Muscle of back (tissue), 11 donors: ENCODE data around the gene GRP. TPM values are rescaled to one million over a fixed set of nuclear protein-coding genes. Genes with fewer than 3 reads are reported as not detected.

ENCODE experiments used
- DNase-seq, 3 donors: peaks; one replicate each; pipeline versions ENCODE4 v3.0.0 to v3.0.0-alpha.2; 2013
- polyA plus RNA-seq, 10 donors: library from polyadenylated mRNA; unstranded; fragments of 120-200 nt; gene quantifications; one replicate each; pipeline ENCODE4 v1.2.1, GENCODE V29; 2013; ENCODE audit not compliant: insufficient read length in 10 of 10

GRP gene
- polyA plus RNA-seq, 10 donors, result 0.43 to 25.6 (median 1.2) TPM; not detected in 6

DNA sequence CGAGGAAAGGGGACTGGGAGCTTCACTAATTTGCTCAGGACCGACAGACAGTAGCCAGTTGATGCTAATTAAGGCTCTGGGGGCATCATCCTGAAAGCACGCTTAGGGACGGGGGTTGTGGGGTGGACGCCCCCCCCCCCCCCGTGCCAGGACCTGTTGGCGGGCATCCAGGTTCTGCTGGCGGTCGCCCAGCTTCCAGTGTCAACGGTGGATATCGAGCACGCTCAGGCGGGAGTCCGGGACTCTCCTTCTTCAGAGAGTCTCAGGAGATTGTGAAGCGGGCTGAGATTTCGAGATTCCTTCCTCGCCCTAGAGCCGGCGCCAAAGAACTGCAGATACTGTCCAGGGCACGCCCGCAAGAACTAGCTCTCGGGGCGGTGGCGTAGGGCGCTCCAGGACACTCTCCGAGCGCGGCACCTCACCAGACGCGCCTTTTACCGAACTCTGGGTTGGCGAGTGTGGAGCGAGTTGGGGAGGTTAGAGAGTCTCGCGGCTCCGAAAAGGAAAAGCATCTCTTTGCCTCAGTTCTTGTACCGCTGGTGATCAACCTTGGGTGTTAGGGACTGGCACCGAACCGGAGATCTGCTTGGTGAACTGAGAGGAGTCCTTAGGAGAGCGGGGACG lies 47.7 kb downstream of the GRP start:
- DNase-seq, result peak in 1 of 3 donors; percentile 31

DNA sequence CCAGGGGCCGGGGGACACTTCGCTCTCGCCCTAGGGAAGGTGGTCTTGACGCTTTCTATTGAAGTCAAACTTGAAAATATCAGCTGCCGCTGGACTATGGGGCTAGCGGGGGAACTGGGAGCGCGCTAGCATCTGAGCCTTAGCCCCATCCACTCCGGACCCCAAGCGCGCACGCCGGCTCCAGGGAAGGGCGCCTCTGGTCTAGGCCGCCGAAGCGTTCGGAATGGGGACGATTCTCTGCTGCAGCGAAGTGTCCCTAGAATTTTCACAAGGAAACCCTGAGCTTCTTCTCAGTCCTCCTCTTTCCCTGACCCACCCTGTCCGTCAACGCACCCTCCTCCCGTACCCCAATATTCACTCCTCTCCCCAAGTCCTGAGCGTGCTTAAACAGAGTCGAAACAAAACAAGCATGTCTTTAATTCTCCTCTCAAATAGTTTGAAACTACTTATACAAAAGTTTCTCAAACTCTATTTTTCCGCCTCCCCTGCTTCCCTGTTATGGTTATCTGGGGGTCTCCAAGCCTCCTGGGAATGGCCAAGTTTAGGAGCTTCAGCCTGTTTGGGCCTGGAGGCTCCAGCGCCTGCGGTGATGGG lies 48.3 kb downstream of the GRP start:
- peak in 1 of 3 donors; percentile 26 for DNase-seq

DNA sequence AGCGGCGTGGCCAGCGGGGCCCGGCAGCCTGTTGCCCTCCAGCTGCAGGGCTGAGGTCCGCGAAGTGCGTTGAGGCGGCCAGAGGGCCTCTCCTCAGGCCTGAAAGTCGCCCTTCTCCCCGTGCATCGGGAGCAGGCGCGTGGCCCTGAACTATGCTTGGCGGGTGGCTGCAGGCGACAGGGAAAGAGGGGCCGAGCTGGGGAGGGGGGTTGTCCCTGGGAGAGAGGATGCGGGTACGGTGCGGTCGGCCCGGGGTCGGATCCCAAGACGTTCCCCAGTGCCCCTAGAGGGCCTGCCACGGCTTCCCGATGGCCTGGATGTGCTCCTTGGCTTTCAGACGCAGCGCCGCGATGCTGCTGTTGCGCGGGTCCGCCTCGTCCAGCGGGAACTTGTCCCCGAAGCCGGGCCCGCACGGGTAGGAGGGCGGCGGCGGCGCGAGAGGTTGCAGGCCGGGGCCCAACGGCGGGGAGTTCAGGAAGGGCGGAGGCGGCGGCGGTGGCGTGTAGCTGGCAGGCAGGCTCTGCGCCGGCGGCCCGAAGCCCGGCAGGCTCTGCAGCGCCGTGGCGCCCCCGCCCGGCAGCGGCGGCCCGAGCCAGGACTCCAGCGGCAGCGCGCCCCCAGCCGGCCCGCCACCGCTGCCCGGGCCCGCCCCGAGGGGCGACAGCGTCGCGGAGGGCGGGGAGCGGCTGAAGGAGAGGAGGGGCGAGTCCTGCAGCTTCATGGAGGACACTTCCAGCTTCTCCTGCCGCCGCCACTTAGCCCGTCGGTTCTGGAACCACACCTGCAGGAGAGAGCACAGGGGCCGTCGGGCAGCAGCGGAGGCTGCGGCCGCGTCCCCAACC lies 49.0 kb downstream of the GRP start:
- peak in 1 of 3 donors; percentile 61 for DNase-seq

DNA sequence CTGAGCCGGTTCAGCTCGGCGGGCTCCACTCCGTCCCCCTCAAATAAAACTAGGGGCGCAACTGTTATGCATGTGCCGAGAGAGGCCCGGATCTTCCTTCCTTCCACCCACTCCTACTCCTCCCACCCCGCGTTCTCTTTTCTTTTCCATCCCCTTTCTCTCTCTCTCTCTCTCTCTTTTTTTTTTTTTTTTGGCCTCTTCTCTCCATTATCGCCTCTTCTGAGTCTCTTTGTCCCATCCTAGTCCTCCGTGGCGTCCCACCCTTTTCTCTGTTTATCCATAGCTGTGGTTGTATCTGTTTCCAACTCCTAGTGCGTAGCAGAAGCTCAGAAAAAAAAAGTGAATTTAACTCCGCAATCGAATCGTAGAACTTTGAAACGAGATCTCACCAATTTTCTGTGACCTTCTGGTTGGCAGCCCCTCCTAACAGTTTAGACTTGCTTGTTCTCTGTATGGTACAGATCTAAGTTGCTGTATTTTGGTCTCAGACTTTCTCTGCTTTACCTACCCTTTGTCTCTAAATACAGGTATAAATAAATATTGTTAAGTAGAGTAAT lies 49.7 kb downstream of the GRP start:
- peak in 1 of 3 donors; percentile 40 for DNase-seq

DNA sequence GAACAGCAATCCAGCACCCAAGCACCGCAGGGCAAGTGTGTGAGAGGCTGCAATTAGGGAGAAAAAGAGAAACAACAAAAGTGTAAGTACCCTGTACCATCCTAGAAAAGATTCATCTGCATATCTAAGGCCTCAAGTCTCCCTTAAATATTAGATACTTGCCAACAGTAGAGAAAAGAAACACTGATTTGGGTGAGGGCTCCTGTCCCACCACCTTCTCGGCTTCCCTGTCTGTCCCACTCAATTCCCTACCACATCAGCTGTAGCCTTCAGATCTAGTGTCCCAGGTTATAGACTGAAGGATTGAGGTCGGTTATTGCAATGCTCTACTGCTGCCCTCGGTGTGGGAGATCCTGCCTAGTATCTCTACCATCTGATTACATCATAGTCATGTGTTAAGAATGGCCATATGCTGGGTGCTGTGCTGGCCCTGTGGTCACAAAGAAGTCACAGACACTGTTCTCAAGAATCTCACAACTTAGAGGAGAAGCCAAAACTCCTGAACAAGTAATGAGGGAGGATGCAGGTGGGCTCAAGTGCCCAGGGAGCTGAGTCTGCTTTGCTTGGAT lies 50.8 kb downstream of the GRP start:
- peak in 1 of 3 donors; percentile 14 for DNase-seq

DNA sequence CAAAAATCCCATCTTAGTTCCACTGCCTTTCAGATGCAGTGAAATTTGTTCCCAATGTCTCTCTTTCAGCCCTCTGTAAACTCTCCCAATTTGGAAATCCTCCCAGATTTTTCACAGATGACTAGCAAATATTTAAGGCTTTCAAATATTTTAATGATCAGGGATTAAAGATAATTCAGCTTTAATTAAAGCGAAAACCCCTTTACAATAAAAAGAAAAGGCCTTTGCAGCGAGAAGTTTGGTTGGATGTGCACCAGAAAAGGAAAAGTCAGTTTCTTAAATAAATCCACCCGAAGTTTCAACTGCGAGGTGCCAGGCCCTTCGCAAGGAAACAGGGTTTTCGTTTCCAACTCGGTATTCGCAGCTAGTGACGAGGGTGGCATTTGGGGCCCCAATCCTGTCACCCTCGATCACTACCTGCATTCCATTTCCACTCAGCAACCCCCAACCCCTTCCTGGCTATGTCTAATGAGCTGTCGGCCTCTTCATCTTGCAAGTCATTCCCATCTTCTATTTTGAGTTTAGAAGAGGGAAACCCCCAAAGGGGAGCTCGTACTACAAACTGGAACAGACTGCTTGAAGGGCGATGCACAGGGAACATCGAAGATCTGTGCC lies 51.8 kb downstream of the GRP start:
- peak in 1 of 3 donors; percentile 49 for DNase-seq

DNA sequence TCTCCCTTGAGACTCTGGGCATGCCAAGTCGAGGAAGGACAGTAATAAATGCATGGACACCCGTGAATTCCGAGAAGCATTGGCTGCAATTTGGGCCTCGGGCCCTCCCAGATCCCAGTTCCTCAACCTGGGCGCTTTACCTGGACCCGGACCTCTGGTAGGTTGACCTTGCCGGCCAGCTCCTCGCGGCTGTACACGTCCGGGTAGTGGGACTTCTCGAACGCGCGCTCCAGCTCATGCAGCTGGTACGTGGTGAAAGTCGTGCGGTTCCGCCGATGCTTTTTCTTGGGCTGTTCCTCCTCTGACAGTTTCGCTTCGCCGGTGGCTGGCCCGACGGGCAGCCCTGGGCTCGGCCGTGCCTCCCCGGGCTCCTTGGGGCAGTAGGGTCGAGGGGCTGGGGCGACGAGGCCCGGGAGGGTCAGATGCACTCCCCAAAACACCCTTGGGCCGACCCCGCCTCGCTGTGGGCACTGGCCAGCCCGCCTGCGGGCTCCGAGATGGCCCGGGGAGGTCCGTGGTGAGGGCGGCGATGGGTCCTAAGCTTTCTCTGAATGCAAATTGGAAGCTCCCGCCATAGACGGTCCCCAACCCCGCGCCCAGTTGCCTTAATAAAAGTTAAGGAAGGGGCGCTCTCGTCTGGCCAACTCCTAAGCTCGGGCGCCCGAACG lies 52.4 kb downstream of the GRP start:
- DNase-seq, result peak in 1 of 3 donors; percentile 40

DNA sequence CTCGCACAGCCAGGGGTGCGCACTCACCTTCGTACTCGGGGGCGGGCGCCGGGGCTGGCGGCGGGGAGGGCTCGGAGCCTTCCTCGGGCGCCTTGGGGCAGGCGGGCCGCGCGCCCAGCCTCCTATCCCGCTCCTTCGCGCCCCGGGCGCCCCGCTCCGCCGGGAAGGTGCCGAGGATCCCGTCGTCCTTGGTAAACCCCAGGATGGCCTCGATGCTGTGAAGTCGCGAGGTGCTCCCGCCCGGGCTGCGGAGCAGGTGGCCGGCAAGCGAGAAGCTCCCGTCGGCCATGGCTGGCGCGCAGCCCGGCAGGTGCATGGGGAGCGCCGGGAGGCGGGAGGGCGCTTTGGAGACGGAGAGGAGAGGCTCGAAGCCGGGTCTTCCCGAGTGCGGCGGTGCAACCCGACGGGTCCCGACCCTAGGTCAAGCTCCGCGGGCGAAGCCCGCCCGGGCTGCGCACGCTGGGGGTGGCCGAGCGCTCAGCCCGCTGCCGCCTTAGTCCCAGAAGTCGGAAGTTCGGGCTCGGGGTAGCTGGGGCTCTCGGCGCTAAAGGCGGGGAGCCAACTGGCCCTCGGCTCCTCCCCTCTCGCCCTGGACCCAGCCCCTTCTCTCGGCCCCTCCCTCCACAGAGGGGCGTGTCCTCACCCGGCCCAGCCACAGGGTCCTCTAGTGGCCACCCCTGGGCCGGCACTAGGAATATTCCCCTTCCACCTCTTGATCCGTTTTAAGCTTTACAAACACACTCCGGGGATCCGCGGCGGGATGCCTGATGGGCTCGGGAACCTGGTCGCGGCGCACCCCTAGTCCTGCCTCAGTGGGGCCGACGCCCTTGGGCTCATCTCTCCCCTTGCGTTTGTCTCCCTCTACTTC lies 53.2 kb downstream of the GRP start, which contains the start of gene RAX:
Gene RAX, minus strand, starts transcription at position 564 of the 868 bp plus-strand sequence. Its CDS starts 248 bp downstream, at position 316.
- DNase-seq, result peak in 1 of 3 donors; percentile 21

DNA sequence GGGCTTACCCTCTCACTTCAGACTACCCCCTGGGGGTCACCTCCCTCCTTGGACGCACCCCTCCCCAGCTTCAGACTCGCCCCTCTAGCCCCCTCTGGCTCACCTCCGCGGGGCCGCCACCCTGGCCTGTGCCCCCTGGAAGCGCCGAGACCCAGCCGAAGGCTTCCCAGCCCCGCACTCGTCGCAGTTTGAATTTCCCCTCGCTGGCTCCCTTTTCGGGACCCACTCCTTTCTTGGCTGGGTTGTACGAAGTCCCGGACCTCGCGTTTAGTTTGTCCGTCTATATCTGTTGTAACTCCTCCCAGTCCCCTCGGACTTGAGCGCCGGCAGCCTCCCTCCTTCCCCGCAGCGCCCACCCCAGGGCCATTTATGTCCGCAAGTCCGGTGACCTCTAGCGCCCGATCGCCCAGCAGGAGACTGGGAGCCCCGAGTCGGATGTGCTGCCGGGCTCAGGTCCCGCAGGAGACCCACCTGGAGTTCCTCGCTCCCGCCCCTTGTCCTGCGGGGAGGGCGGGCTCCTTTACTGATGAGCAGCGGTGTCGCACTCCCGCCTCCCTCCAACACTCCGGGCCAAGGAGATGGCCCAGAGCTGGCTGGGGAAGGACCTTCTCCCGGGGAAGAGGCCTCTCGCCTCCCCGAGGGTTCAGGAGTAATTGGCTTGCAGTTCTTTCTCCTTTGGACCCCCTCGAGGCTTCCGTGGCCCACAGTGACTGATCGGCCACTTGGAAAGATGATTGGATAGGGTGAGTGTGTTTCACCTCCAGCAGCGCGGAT lies 54.0 kb downstream of the GRP start:
- DNase-seq, result peak in 1 of 3 donors; percentile 10

DNA sequence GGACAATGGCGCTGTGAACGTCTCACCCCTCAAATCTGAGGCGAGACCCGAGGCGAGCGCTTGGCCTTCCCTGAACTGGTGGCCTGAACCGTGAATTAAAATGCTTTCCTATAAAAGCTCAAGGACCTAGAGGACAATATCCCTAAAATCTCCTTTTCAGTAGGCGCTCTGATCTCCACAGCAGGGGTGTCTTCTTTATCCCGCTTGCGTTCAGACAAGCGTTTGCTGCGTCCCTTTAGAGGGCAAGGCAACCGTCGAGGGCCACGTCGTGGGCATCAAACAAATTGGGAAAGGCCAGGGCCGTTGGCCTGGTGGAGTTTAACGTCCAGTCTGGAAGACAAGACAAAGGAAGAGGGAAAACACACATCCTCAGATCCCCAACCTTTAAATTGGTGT lies 54.6 kb downstream of the GRP start:
- no peak for DNase-seq

DNA sequence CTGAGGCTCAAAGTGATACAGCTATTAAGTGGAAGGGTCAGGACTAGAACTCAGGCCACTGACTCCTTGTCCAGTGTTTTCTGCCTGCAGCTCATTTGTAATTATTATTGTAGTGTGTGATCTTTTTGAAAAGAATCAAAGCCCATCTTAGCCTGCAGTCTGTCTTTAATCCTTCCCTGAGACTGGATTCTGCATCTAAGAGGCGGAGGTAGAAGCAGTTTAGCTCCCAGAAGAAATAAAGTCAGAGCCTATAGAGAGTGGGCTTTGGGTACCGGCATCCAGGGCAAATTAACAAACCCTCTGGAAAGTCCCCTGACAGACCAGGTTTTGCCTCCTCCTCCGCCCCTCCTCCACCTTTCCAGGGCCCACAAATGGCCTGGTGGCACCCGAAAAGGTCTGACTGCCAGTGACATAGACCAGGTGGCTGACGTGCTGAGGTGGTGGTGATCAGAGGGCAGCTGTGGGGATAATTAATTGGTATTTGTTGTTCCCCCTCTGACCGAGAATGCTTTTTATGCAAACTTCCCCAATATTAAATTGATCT lies 55.5 kb downstream of the GRP start:
- no peak for DNase-seq

DNA sequence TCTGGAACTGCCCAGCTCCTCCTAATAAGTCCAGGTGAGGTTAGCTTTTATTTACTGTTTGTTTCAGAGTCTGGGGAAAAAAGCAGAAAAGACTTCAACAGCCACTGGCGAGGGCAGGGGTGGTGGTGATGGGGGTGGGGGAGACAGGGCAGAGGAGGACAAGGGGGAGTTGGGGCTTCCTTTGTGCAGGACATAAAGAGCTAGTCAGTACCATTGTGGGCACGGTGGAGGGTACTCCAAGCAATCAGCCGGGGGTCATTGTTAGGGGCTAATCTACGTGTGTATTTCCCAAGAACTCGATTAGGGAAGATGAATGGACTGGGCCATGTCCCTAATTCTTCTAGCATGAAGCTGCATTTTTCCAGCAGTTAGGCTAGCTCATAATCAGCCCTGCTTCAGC lies 56.1 kb downstream of the GRP start:
- DNase-seq, result no peak

DNA sequence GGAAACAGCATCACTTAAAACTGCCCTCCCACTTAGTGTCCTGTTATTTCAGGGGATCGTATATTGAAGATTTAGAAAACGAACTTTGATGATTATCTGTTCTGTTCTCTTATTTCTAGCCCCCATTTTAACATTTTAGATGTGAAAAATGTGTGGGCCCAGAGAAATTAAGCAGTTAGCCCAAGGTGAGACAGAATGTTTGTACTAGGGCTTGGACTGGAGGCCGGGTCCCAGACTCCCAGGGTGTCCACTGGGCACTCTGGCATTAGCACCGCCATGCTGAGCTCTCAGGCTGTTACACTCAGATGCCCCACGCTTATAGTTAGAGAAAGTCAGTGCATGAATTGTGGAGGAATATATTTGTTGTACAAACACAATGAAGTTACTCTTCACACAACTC lies 58.8 kb downstream of the GRP start:
- no peak for DNase-seq

DNA sequence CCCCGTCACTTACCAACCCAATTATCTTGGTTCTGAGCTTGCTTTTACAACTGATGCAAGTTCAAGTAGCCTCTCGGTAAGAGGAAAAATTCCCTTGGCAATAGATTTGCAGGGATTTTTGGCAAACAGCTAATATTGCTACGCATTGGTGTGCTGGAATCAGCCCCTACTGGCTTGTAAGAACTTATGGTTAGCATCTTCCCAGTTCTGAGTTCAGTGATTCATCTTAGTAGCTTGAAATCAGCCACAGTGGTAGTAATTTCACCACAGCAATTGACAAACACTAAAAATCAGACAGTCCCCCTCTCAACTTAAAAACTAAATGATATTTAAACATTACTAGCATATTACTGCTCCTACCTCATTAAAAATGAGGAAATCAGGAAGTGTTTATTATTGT lies 59.2 kb downstream of the GRP start:
- DNase-seq, result no peak

DNA sequence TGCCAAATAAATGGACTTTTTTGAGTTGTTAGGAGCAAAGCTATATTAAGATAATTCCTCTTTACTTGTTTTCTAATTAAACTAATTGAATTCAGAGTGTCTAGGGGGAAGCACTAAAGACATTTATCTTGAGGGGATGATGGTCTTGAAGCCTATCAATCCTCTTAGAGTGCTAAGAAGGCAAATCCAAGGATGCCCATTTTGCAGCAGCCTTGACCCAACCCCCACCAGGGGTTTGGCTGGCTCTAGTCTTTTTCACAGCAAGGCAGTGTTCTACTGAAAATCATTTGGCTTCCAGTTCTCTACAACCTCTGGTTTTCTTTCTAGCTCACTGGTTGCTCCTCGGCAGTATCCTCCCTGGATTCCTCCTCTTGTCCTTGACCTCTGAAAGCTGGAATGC lies 59.8 kb downstream of the GRP start:
- DNase-seq, result no peak
